Mesendoderm (in vitro differentiated cells): ENCODE data around the gene PLSCR2.

Source experiments
- DNase-seq: peaks from one replicate; pipeline ENCODE4 v3.0.0; 2013
- H2AK5ac ChIP-seq: 2 replicates; pipeline ENCODE4 v1.6.1; 2013; ENCODE audit warnings: low read length, inconsistent platforms
- H2BK120ac ChIP-seq: 2 replicates; pipeline ENCODE4 v1.6.1; 2013; ENCODE audit warnings: low read depth, mild to moderate bottlenecking, low read length, moderate library complexity, mixed read lengths
- H2BK15ac ChIP-seq: replicated peaks from 2 replicates; pipeline ENCODE4 v1.6.1; 2013; ENCODE audit warnings: low read depth, mild to moderate bottlenecking, moderate library complexity
- H2BK5ac ChIP-seq: 2 replicates; pipeline ENCODE4 v1.6.1; 2013; ENCODE audit warnings: low read length, inconsistent platforms
- H3K18ac ChIP-seq: 2 replicates; pipeline ENCODE4 v1.6.1; 2013; ENCODE audit warnings: mild to moderate bottlenecking, low read length, mixed read lengths
- H3K23ac ChIP-seq: one replicate; pipeline ENCODE4 v1.6.1; 2013; ENCODE audit warnings: low read length
- H3K27ac ChIP-seq: 2 replicates; pipeline ENCODE4 v1.5.1; 2013; ENCODE audit warnings: low read depth, mild to moderate bottlenecking, inconsistent platforms, low read length, moderate library complexity
- H3K27me3 ChIP-seq: 2 replicates; pipeline ENCODE4 v1.6.1; 2013; ENCODE audit warnings: low read length, control low read depth, mild to moderate bottlenecking, inconsistent platforms; ENCODE audit not compliant: insufficient read depth, poor library complexity
- H3K36me3 ChIP-seq: 2 replicates; pipeline ENCODE4 v1.6.1; 2013; ENCODE audit warnings: low read length, inconsistent platforms; ENCODE audit not compliant: control insufficient read depth, insufficient read depth
- H3K4ac ChIP-seq: one replicate; pipeline ENCODE4 v1.6.1; 2013; ENCODE audit warnings: low read depth, mild to moderate bottlenecking, low read length, moderate library complexity
- H3K4me1 ChIP-seq: 2 replicates; pipeline ENCODE4 v1.6.1; 2013; ENCODE audit warnings: low read depth, low read length, inconsistent platforms; ENCODE audit not compliant: control insufficient read depth
- H3K4me2 ChIP-seq: 2 replicates; pipeline ENCODE4 v1.6.1; 2013; ENCODE audit warnings: low read length
- H3K4me3 ChIP-seq: 2 replicates; pipeline ENCODE4 v1.5.1; 2013; ENCODE audit warnings: mild to moderate bottlenecking, low read length
- H3K56ac ChIP-seq: one replicate; pipeline ENCODE4 v1.6.1; 2013; ENCODE audit warnings: low read length
- H3K79me1 ChIP-seq: 2 replicates; pipeline ENCODE4 v1.6.1; 2013; ENCODE audit warnings: low read length, inconsistent platforms
- H3K79me2 ChIP-seq: 2 replicates; pipeline ENCODE4 v1.6.1; 2013; ENCODE audit warnings: mild to moderate bottlenecking, low read length; ENCODE audit not compliant: control insufficient read depth, insufficient read depth
- H3K9ac ChIP-seq: 2 replicates; pipeline ENCODE4 v1.6.1; 2013; ENCODE audit warnings: low read length, inconsistent platforms
- H4K5ac ChIP-seq: one replicate; pipeline ENCODE4 v1.6.1; 2013; ENCODE audit warnings: low read length
- H4K8ac ChIP-seq: one replicate; pipeline ENCODE4 v1.6.1; 2013; ENCODE audit warnings: low read depth, mild to moderate bottlenecking, control low read depth, low read length, moderate library complexity
- WGBS: extraction: QIAGEN DNeasy Blood & Tissue Kit; methylation state at CpG from one replicate; pipeline ENCODE4 v1.1.7; 2013; ENCODE audit warnings: low lambda C conversion rate, missing lambda C conversion rate; ENCODE audit not compliant: insufficient coverage; ENCODE audit errors: extremely low coverage; 5-methylcytosine and 5-hydroxymethylcytosine counted together

The PLSCR2 gene

DNA sequence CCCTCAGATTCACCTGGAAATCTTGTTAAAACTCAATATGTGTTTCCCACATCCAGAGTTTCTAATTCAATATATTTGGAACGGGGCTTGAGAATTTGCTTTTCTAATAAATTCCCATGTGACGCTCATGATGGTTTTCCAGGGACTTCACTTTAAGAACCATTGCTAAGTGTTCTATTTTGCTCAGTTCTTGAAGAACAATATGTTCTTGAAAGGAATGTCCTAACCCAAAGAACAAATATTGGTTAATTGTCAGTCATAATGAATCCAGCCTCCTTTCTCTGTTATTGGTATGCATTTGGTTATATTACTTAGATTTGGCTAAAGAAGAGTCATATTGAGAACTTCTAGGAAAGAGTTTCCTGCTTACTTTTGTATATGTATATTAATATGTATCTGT is 4.4 kb upstream of the PLSCR2 start:
- Histone ChIP-seq H3K9ac (no peak overlapping the region), H3K4me3 (no peak overlapping the region), H3K36me3 (no peaks in the 10 kb centered on the region), H3K4me1 (no peaks in the 10 kb centered on the region), H3K4me2 (no peak overlapping the region), H2BK5ac (no peak overlapping the region), H3K27me3 (no peaks in the 10 kb centered on the region), H2BK120ac (no peak overlapping the region), H3K18ac (no peak overlapping the region), H3K79me1 (no peaks in the 10 kb centered on the region), H3K27ac (no peak overlapping the region), H3K79me2 (no peaks in the 10 kb centered on the region), H4K8ac (no peak overlapping the region), H4K5ac (no peak overlapping the region), H3K56ac (no peak overlapping the region), H3K23ac (no peak overlapping the region), H2BK15ac (no peak overlapping the region), H3K4ac (no peak overlapping the region), H2AK5ac (no peak overlapping the region)
- no peak for DNase-seq
- no CpG with 5 or more reads among the region's 2 CpGs for WGBS

- DNase-seq: no peak
- Histone ChIP-seq H3K4me2 (no peak overlapping the region), H3K79me2 (no peaks in the 10 kb centered on the region), H3K4ac (no peak overlapping the region), H3K9ac (no peak overlapping the region), H2BK5ac (no peak overlapping the region), H2AK5ac (no peak overlapping the region), H4K8ac (no peak overlapping the region), H3K4me3 (no peak overlapping the region), H3K27ac (no peak overlapping the region), H2BK120ac (no peak overlapping the region), H2BK15ac (peak overlapping the region; percentile 60), H3K56ac (no peak overlapping the region), H3K4me1 (no peaks in the 10 kb centered on the region), H4K5ac (no peak overlapping the region), H3K27me3 (no peaks in the 10 kb centered on the region), H3K23ac (no peak overlapping the region), H3K79me1 (no peaks in the 10 kb centered on the region), H3K36me3 (no peaks in the 10 kb centered on the region), H3K18ac (no peak overlapping the region)
- WGBS: no CpG with 5 or more reads among the region's 1 CpG
These were observed 3.2 kb upstream of the PLSCR2 start for GRCh38 chr3:146472611-146473010.

GRCh38 chr3:146471012-146471411 is 1.7 kb upstream of the PLSCR2 start:
- Histone ChIP-seq H2AK5ac (no peak overlapping the region), H3K23ac (no peak overlapping the region), H3K9ac (no peak overlapping the region), H3K79me2 (no peaks in the 10 kb centered on the region), H3K4ac (no peak overlapping the region), H2BK15ac (no peak overlapping the region), H3K18ac (no peak overlapping the region), H4K8ac (no peak overlapping the region), H2BK5ac (no peak overlapping the region), H3K79me1 (no peaks in the 10 kb centered on the region), H3K27ac (no peak overlapping the region), H3K4me1 (no peaks in the 10 kb centered on the region), H3K36me3 (no peaks in the 10 kb centered on the region), H3K56ac (no peak overlapping the region), H4K5ac (no peak overlapping the region), H2BK120ac (no peak overlapping the region), H3K27me3 (no peaks in the 10 kb centered on the region), H3K4me2 (no peak overlapping the region), H3K4me3 (no peak overlapping the region)
- 100% methylated on average over 1 of the region's 1 CpG for WGBS
- DNase-seq: no peak

- Histone ChIP-seq H3K27me3 (no peaks in the 10 kb centered on the region), H3K4me1 (no peaks in the 10 kb centered on the region), H3K4ac (no peak overlapping the region), H3K56ac (no peak overlapping the region), H2BK120ac (no peak overlapping the region), H3K79me1 (no peaks in the 10 kb centered on the region), H3K36me3 (no peaks in the 10 kb centered on the region), H3K23ac (no peak overlapping the region), H4K8ac (no peak overlapping the region), H4K5ac (no peak overlapping the region), H2BK5ac (no peak overlapping the region), H3K79me2 (no peaks in the 10 kb centered on the region), H3K18ac (no peak overlapping the region), H2AK5ac (no peak overlapping the region), H3K27ac (no peak overlapping the region), H3K4me2 (no peak overlapping the region), H2BK15ac (no peak overlapping the region), H3K4me3 (no peak overlapping the region), H3K9ac (no peak overlapping the region)
- WGBS: 100% methylated on average over 2 of the region's 9 CpGs
- DNase-seq: no peak
These were observed 1.1 kb upstream of the PLSCR2 start for GRCh38 chr3:146470425-146470990.

GRCh38 chr3:146468671-146469149 is 651 bp downstream of the PLSCR2 start:
- no peak overlapping the region for H3K4me2 ChIP-seq

GRCh38 chr3:146468234-146468633 is 1.1 kb downstream of the PLSCR2 start:
- Histone ChIP-seq H3K27ac (no peak overlapping the region), H3K56ac (no peak overlapping the region), H3K79me2 (no peaks in the 10 kb centered on the region), H2BK5ac (no peak overlapping the region), H3K9ac (no peak overlapping the region), H2BK15ac (no peak overlapping the region), H3K27me3 (no peaks in the 10 kb centered on the region), H3K4ac (no peak overlapping the region), H3K4me3 (no peak overlapping the region), H2BK120ac (no peak overlapping the region), H3K79me1 (no peaks in the 10 kb centered on the region), H4K8ac (no peak overlapping the region), H3K36me3 (no peaks in the 10 kb centered on the region), H3K23ac (no peak overlapping the region), H3K4me2 (no peak overlapping the region), H3K18ac (peak overlapping the region; percentile 28), H2AK5ac (no peak overlapping the region), H3K4me1 (no peaks in the 10 kb centered on the region), H4K5ac (no peak overlapping the region)
- DNase-seq: no peak
- no CpG with 5 or more reads among the region's 4 CpGs for WGBS

More at GRCh38 chr3:146468671-146469149, 651 bp downstream of the PLSCR2 start:
- Histone ChIP-seq H4K5ac (no peak overlapping the region), H3K4me1 (no peaks in the 10 kb centered on the region), H2BK5ac (no peak overlapping the region), H3K9ac (no peak overlapping the region), H4K8ac (no peak overlapping the region), H3K36me3 (no peaks in the 10 kb centered on the region), H3K23ac (no peak overlapping the region), H3K4me3 (no peak overlapping the region), H3K4ac (no peak overlapping the region), H3K79me2 (no peaks in the 10 kb centered on the region), H3K56ac (peak overlapping the region; percentile 38), H2AK5ac (no peak overlapping the region), H3K27ac (no peak overlapping the region), H3K79me1 (no peaks in the 10 kb centered on the region), H2BK120ac (no peak overlapping the region), H3K27me3 (no peaks in the 10 kb centered on the region), H2BK15ac (no peak overlapping the region), H3K18ac (no peak overlapping the region)
- no peak for DNase-seq
- no CpG with 5 or more reads among the region's 10 CpGs for WGBS
